HG03469 (cell line): ENCODE data around the gene FBXW11.
A peak's percentile ranks its signal among the peaks of the same experiment; 100 is the strongest.
"Not testable (repeated sequence)": the region's sequence is repeated elsewhere in the genome, so short reads cannot be mapped to it uniquely, and the experiment has no call there.

Experiments
- ATAC-seq: cut with Tn5 transposase; IDR thresholded peaks from one replicate; pipeline ENCODE4 v1.9.1; 2021; ENCODE audit warnings: mild to moderate bottlenecking, moderate library complexity, moderate number of reproducible peaks; ENCODE audit not compliant: unreplicated experiment

FBXW11 gene

GRCh38 chr5:171986772-171987171, 19.7 kb downstream of the FBXW11 start:
- ATAC-seq, result no peak

- no peak for ATAC-seq
Measured at GRCh38 chr5:171984748-171985419, 21.6 kb downstream of the FBXW11 start.

- no peak for ATAC-seq
Measured at GRCh38 chr5:171981847-171982246, 24.6 kb downstream of the FBXW11 start.

GRCh38 chr5:171980792-171981191, 25.6 kb downstream of the FBXW11 start:
- ATAC-seq, result no peak

- no peak for ATAC-seq
Measured at GRCh38 chr5:171979606-171980005, 26.8 kb downstream of the FBXW11 start.

GRCh38 chr5:171978519-171978918, 27.9 kb downstream of the FBXW11 start:
- no peak for ATAC-seq

GRCh38 chr5:171978016-171978415, 28.4 kb downstream of the FBXW11 start:
- no peak for ATAC-seq

GRCh38 chr5:171977244-171977950, 29.0 kb downstream of the FBXW11 start:
- ATAC-seq, result not testable (repeated sequence)

- ATAC-seq, result no peak
Measured at GRCh38 chr5:171975877-171976667, 30.4 kb downstream of the FBXW11 start.

- no peak for ATAC-seq
Measured at GRCh38 chr5:171975262-171975876, 31.1 kb downstream of the FBXW11 start.

- ATAC-seq, result no peak
Measured at GRCh38 chr5:171970826-171971225, 35.6 kb downstream of the FBXW11 start.

- no peak for ATAC-seq
Measured at GRCh38 chr5:171969288-171969880, 37.1 kb downstream of the FBXW11 start.

GRCh38 chr5:171968531-171968930, 37.9 kb downstream of the FBXW11 start:
- no peak for ATAC-seq

GRCh38 chr5:171966964-171967363, 39.5 kb downstream of the FBXW11 start:
- ATAC-seq, result no peak

- no peak for ATAC-seq
Measured at GRCh38 chr5:171966270-171966669, 40.2 kb downstream of the FBXW11 start.

GRCh38 chr5:171965745-171966144, 40.7 kb downstream of the FBXW11 start:
- no peak for ATAC-seq

GRCh38 chr5:171963416-171963815, 43.0 kb downstream of the FBXW11 start:
- no peak for ATAC-seq

- peak; percentile 70 for ATAC-seq
Measured at GRCh38 chr5:171961117-171961516, 45.3 kb downstream of the FBXW11 start.

GRCh38 chr5:171957591-171958251, 48.7 kb downstream of the FBXW11 start:
- ATAC-seq, result no peak

GRCh38 chr5:171956887-171957495, 49.4 kb downstream of the FBXW11 start:
- no peak for ATAC-seq
